ENCODE data around the gene TMEM117.
"Not testable (repeated sequence)": the region's sequence is repeated elsewhere in the genome, so short reads cannot be mapped to it uniquely, and the experiment has no call there.

The TMEM117 gene

DNA sequence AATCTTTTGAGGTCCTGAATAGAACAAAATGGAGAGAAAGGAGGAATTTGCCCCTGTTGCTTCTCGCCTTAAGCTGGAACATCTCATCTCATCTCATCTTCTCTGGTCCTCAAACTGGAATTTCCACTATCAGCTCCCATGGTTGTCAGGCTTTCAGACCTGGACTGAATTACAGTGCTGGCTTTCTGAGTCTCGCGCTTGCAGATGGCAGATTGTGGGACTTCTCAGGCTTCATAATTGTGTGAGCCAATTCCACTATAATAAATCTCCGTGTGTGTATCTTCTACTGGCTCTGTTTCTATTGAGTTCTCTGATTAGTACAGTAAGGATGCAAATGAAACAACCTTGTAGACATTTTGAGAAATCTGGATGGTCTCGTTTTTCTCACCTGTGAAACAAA is 199.0 kb downstream of the TMEM117 start:
- 0 out of 2 replicates have a peak, but pooled peaks cover 5% of the 10 kb centered on the region for H3K9me3 ChIP-seq (ENCODE audit: insufficient read depth, low read length)
- H3K4me2 ChIP-seq (ENCODE audit: low read length), result no peak overlapping the region
- H2AFZ ChIP-seq (ENCODE audit: low read depth, low read length), result no peak overlapping the region
- no peak overlapping the region for H3K4me3 ChIP-seq (ENCODE audit: low read length)
- H3K27me3 ChIP-seq (ENCODE audit: low read depth, low read length), result no peaks in the 10 kb centered on the region
- H4K20me1 ChIP-seq (ENCODE audit: insufficient read depth, low read length), result no peaks in the 10 kb centered on the region
- no peaks in the 10 kb centered on the region for H3K36me3 ChIP-seq (replicated peaks; ENCODE audit: low read depth, low read length)
- H3K4me1 ChIP-seq (ENCODE audit: low read length), result no peaks in the 10 kb centered on the region
- H3K9ac ChIP-seq (ENCODE audit: low read length), result no peak overlapping the region
- no peak overlapping the region for H3K27ac ChIP-seq (ENCODE audit: low read length)
- TF ChIP-seq EZH2phosphoT487 (IDR thresholded peaks at IDR 0.05; ENCODE audit: low read depth), result no peak
- TF ChIP-seq, protein P1, sequence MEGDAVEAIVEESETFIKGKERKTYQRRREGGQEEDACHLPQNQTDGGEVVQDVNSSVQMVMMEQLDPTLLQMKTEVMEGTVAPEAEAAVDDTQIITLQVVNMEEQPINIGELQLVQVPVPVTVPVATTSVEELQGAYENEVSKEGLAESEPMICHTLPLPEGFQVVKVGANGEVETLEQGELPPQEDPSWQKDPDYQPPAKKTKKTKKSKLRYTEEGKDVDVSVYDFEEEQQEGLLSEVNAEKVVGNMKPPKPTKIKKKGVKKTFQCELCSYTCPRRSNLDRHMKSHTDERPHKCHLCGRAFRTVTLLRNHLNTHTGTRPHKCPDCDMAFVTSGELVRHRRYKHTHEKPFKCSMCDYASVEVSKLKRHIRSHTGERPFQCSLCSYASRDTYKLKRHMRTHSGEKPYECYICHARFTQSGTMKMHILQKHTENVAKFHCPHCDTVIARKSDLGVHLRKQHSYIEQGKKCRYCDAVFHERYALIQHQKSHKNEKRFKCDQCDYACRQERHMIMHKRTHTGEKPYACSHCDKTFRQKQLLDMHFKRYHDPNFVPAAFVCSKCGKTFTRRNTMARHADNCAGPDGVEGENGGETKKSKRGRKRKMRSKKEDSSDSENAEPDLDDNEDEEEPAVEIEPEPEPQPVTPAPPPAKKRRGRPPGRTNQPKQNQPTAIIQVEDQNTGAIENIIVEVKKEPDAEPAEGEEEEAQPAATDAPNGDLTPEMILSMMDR (IDR thresholded peaks at IDR 0.05; ENCODE audit: low read depth, low read length), result no peak
- no peaks in the 10 kb centered on the region for H3K79me2 ChIP-seq (ENCODE audit: low read length)

GRCh38 chr12:44036875-44037443 is 201.1 kb downstream of the TMEM117 start:
- TF ChIP-seq, protein P1 (IDR thresholded peaks at IDR 0.05; ENCODE audit: low read depth, low read length), result no peak
- TF ChIP-seq EZH2phosphoT487 (IDR thresholded peaks at IDR 0.05; ENCODE audit: low read depth), result no peak
- Histone ChIP-seq H3K27ac (ENCODE audit: low read length) (no peak overlapping the region), H3K4me2 (ENCODE audit: low read length) (no peak overlapping the region), H3K9ac (ENCODE audit: low read length) (no peak overlapping the region), H2AFZ (ENCODE audit: low read depth, low read length) (no peak overlapping the region), H3K79me2 (ENCODE audit: low read length) (no peaks in the 10 kb centered on the region), H3K36me3 (replicated peaks; ENCODE audit: low read depth, low read length) (no peaks in the 10 kb centered on the region), H4K20me1 (ENCODE audit: insufficient read depth, low read length) (no peaks in the 10 kb centered on the region), H3K9me3 (ENCODE audit: insufficient read depth, low read length) (0 out of 2 replicates have a peak, but pooled peaks cover 5% of the 10 kb centered on the region), H3K27me3 (ENCODE audit: low read depth, low read length) (no peaks in the 10 kb centered on the region), H3K4me3 (ENCODE audit: low read length) (no peak overlapping the region), H3K4me1 (ENCODE audit: low read length) (no peaks in the 10 kb centered on the region)

DNA sequence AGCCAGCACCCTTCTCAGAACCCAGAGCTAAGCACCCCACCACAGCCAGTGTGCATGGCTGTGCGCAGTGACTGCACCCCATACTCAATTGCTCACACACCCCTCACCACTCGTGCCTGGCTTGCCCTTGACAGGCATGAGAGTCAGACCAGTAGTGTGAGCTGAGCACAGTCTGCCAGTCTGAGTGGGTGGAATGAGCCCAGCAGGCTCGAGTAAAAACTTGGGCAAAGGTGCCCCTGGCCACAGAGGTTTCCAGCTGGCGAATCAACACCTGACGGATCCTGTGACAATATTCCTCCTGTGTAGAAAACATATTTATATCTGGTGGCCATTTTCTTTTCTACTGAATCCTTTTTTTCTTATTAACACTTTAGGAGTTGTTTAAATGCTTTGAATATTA is 202.5 kb downstream of the TMEM117 start:
- H3K4me1 ChIP-seq (ENCODE audit: low read length), result no peaks in the 10 kb centered on the region
- no peak overlapping the region for H3K27ac ChIP-seq (ENCODE audit: low read length)
- H3K9me3 ChIP-seq (ENCODE audit: insufficient read depth, low read length), result no peaks in the 10 kb centered on the region
- H4K20me1 ChIP-seq (ENCODE audit: insufficient read depth, low read length), result no peaks in the 10 kb centered on the region
- H3K27me3 ChIP-seq (ENCODE audit: low read depth, low read length), result no peaks in the 10 kb centered on the region
- H2AFZ ChIP-seq (ENCODE audit: low read depth, low read length), result no peak overlapping the region
- TF ChIP-seq EZH2phosphoT487 (IDR thresholded peaks at IDR 0.05; ENCODE audit: low read depth), result no peak
- TF ChIP-seq, protein P1 (IDR thresholded peaks at IDR 0.05; ENCODE audit: low read depth, low read length), result no peak
- no peak overlapping the region for H3K4me3 ChIP-seq (ENCODE audit: low read length)
- no peaks in the 10 kb centered on the region for H3K79me2 ChIP-seq (ENCODE audit: low read length)
- no peak overlapping the region for H3K4me2 ChIP-seq (ENCODE audit: low read length)
- H3K9ac ChIP-seq (ENCODE audit: low read length), result no peak overlapping the region
- H3K36me3 ChIP-seq (replicated peaks; ENCODE audit: low read depth, low read length), result no peaks in the 10 kb centered on the region

- not testable (repeated sequence) for H3K36me3 ChIP-seq (replicated peaks; ENCODE audit: low read depth, low read length); H3K4me1 ChIP-seq (ENCODE audit: low read length); H3K27me3 ChIP-seq (ENCODE audit: low read depth, low read length); H3K79me2 ChIP-seq (ENCODE audit: low read length); H3K27ac ChIP-seq (ENCODE audit: low read length); H3K4me3 ChIP-seq (ENCODE audit: low read length); H3K9me3 ChIP-seq (ENCODE audit: insufficient read depth, low read length); H4K20me1 ChIP-seq (ENCODE audit: insufficient read depth, low read length); H3K4me2 ChIP-seq (ENCODE audit: low read length); H2AFZ ChIP-seq (ENCODE audit: low read depth, low read length); H3K9ac ChIP-seq (ENCODE audit: low read length)
Measured at GRCh38 chr12:44044491-44044890, 208.6 kb downstream of the TMEM117 start.
